GM23338 (cell line): ENCODE data around the gene TSPAN13.

Source experiments
- CTCF ChIP-seq, 2 experiments: fragments of 200-600 bp in 1 of 2; sonication (generic) in 1 of 2; conservative IDR thresholded peaks; 2 replicates each; pipeline versions ENCODE4 v1.5.1 to v1.6.1; 2016 to 2017; ENCODE audit warnings: antibody characterized with exemption in 2 of 2, low read depth in 2 of 2, mild to moderate bottlenecking in 2 of 2, moderate library complexity in 1 of 2
- EZH2phosphoT487 ChIP-seq: fragments of 200-600 bp; sonication (generic); IDR thresholded peaks from one replicate; pipeline ENCODE4 v1.8.1; 2018; ENCODE audit warnings: antibody characterized with exemption; ENCODE audit not compliant: unreplicated experiment
- TF ChIP-seq, protein P1 (sequence below): IDR thresholded peaks from one replicate; pipeline ENCODE4 v1.6.1; 2018; ENCODE audit warnings: antibody characterized with exemption; ENCODE audit not compliant: unreplicated experiment

- TF ChIP-seq CTCF (conservative IDR thresholded peaks at IDR 0.05; ENCODE audit: low read depth in 2 of 2): no peak
- no peak for TF ChIP-seq EZH2phosphoT487
- TF ChIP-seq, protein P1, sequence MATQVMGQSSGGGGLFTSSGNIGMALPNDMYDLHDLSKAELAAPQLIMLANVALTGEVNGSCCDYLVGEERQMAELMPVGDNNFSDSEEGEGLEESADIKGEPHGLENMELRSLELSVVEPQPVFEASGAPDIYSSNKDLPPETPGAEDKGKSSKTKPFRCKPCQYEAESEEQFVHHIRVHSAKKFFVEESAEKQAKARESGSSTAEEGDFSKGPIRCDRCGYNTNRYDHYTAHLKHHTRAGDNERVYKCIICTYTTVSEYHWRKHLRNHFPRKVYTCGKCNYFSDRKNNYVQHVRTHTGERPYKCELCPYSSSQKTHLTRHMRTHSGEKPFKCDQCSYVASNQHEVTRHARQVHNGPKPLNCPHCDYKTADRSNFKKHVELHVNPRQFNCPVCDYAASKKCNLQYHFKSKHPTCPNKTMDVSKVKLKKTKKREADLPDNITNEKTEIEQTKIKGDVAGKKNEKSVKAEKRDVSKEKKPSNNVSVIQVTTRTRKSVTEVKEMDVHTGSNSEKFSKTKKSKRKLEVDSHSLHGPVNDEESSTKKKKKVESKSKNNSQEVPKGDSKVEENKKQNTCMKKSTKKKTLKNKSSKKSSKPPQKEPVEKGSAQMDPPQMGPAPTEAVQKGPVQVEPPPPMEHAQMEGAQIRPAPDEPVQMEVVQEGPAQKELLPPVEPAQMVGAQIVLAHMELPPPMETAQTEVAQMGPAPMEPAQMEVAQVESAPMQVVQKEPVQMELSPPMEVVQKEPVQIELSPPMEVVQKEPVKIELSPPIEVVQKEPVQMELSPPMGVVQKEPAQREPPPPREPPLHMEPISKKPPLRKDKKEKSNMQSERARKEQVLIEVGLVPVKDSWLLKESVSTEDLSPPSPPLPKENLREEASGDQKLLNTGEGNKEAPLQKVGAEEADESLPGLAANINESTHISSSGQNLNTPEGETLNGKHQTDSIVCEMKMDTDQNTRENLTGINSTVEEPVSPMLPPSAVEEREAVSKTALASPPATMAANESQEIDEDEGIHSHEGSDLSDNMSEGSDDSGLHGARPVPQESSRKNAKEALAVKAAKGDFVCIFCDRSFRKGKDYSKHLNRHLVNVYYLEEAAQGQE: no peak
Measured at GRCh38 chr7:16739863-16740622, 13.5 kb upstream of the TSPAN13 start.
